Middle frontal gyrus (tissue), 1 donor: Measurements from ENCODE around the gene SCNN1B.
"Not testable (repeated sequence)": the region's sequence is repeated elsewhere in the genome, so short reads cannot be mapped to it uniquely, and the experiment has no call there.

Experiments used
- DNase-seq: peaks from one replicate; pipeline ENCODE4 v3.0.0-alpha.2; 2015; ENCODE audit warnings: low spot score; ENCODE audit errors: extremely low spot score

SCNN1B gene

DNA sequence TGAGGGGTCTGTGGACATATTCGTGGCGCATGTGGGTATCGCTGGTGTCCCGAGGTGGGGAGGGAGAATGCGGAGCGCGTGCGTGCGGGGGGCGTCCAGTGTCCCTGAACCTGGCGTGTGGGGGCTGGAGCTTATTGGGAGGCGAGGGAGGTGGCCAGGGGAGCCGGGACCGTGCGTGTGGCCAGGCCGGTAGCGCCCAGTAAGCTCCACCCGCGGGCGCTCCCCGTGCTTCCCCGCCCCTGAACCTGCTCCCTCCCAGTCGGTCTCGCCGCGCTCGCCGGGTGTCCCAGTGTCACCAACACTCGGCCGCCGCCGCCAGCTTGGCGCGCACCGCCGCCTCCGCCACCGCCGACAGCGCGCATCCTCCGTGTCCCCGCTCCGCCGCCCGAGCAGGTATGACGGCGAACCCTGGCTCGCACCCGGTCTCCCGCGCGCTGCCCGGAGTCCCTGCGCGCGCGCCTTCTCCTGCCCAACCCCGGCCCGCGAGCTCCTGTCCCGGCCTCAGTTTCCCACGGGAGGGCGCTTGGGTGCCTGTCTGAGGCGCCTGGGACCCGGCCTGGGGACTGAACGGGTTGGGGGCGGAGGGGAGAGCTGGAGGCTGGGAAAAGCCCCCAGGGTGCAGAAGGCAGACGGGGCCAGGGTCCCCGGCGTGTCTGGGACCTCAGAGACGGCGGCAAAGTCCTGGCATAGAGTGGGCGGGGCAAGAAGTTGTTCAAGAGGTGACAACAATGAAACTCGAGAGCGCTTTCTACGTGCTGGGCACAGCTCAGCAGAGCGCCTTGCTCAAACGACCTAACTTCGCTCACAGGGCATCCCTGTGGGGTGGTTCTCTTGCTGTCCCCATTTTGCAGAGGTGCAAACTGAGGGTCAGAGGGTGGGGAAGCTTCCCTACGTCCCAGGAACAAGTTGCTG, at the start of gene SCNN1B:
Gene SCNN1B, plus strand, starts transcription at position 258 of the 912 bp plus-strand sequence. CDS start 46,298 bp downstream, outside the sequence.
- no peak for DNase-seq

- DNase-seq = no peak
Measured at GRCh38 chr16:23252310-23252709, 49.8 kb upstream of the SCNN1B start.

DNA sequence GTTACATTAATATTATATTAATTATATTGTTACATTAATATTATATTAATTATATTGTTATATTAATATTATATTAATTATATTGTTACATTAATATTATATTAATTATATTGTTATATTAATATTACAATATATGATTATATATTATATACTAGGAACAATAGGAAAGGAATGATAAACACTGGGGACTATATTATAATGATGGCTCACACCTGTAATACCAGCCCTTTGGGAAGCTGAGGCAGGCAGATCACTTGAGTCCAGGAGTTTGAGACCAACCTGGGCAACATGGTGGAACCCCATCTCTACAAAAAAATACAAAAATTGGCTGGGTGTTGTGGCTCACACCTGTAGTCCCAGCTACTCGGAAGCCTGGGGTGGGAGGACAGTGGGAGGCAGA, 48.5 kb upstream of the SCNN1B start:
- not testable (repeated sequence) for DNase-seq

GRCh38 chr16:23254338-23254737, 47.8 kb upstream of the SCNN1B start:
- no peak for DNase-seq

DNA sequence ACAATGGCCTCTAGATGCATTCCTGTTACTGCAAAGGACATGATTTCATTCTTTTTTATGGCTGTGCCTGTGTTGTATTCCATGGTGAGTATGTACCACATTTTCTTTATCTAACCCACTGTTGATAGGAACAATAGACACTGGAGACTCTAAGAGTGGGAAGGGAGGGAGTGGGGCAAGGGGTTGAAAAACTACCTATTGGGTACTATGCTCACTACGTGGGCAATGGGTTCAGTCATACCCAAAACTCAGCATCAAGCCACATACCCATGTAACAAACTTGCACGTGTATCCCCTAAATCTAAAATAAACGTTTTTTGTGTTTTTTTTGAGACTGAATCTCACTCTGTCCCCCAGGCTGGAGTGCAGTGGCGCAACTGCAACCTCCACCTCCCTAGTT, 47.1 kb upstream of the SCNN1B start:
- DNase-seq = no peak

GRCh38 chr16:23256440-23256839, 45.7 kb upstream of the SCNN1B start:
- DNase-seq = no peak

DNA sequence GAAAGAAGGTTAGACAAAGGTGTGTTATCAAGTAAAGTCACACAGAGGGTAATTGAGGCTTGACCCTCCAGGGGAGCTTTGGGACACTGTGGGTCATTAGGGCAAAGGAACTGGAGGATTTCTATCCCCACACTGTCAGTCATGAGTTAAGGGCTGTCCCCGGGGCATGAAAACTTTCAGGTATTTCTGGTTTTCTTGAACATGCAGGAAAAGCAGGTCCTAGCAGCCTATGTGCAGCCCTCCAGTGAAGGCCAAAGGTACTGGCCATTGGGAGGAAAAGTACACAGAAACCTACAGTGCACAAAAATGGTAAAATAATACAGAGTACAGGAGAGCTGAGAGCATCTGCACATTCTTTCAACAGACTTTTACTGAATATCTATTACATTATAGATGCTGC, 44.4 kb upstream of the SCNN1B start:
- no peak for DNase-seq

- DNase-seq = no peak
Measured at GRCh38 chr16:23258919-23259237, 43.2 kb upstream of the SCNN1B start.

GRCh38 chr16:23267647-23268046, 34.5 kb upstream of the SCNN1B start:
- no peak for DNase-seq

- no peak for DNase-seq
Measured at GRCh38 chr16:23268561-23268960, 33.5 kb upstream of the SCNN1B start.

DNA sequence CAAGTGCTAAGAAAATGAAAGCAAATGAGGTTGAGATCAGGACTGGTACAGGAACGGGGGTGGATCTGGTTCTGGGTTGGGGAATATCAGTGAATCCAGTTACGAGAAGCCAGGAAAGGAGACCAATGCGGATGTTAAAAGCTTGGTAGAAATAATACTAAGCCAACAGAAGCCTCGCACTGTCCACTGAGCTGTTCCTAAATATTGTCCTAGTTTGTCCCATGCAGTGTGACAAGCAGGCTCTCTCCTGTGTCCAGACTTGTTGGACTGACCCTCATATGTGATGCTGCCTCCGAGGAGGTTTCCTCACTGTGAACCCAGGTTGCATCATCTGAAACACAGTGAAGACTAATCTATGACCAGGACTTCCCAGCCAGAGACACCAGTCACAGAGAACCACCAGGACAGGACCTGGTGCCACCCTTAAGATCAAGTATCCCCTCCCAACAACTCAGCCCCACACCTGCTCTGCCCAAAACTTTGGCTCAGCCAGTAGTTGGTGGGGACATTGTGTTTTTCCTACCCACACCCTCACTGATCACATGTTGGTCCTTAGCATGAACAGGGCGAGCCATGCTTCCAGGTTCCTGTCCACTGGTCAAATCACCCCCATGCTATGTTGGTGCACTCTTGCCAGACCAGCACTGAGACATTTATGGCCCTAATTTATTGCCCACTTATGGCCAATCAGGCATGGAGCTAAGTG, 32.7 kb upstream of the SCNN1B start:
- no peak for DNase-seq

GRCh38 chr16:23270654-23271053, 31.4 kb upstream of the SCNN1B start:
- DNase-seq = no peak

- DNase-seq = no peak
Measured at GRCh38 chr16:23274968-23275367, 27.1 kb upstream of the SCNN1B start.

- no peak for DNase-seq
Measured at GRCh38 chr16:23276821-23277220, 25.3 kb upstream of the SCNN1B start.

GRCh38 chr16:23278031-23278430, 24.1 kb upstream of the SCNN1B start:
- DNase-seq = no peak

- DNase-seq = peak; percentile 9
Measured at GRCh38 chr16:23279721-23280153, 22.4 kb upstream of the SCNN1B start.

GRCh38 chr16:23280483-23280967, 21.6 kb upstream of the SCNN1B start:
- DNase-seq = no peak

GRCh38 chr16:23282568-23282967, 19.5 kb upstream of the SCNN1B start:
- no peak for DNase-seq

GRCh38 chr16:23283571-23283970, 18.5 kb upstream of the SCNN1B start:
- DNase-seq = no peak

GRCh38 chr16:23284584-23284983, 17.5 kb upstream of the SCNN1B start:
- no peak for DNase-seq

GRCh38 chr16:23286131-23286532, 16.0 kb upstream of the SCNN1B start:
- no peak for DNase-seq

DNA sequence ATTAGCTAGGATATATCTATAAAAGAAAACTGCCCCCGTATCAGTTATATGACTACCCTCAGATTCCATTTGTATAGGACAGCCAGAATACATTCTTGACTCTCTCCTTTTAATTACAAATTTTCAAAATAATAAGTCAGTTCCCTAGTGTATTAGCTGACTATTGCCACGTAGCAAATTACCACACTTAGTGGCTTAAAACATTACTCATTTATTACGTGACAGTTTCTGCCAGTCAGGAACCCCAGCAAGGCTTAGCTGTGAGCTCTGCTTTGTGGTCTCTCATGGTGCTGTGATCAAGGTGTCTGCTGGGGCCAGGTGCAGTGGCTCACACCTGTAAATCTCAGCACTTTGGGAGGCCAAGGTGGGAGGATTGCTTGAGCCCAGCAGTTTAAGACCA, 13.9 kb upstream of the SCNN1B start:
- no peak for DNase-seq
